Activated naive CD4-positive, alpha-beta T cell (primary cell): Measurements from ENCODE around the gene PMS1.
"Not testable (repeated sequence)": the region's sequence is repeated elsewhere in the genome, so short reads cannot be mapped to it uniquely, and the experiment has no call there.

Source experiments
- DNase-seq, 4 experiments: peaks; one replicate each; lab custom pipeline; 2025; lab: John Stamatoyannopoulos, UW

The PMS1 gene

GRCh38 chr2:189783927-189784867 lies at the start of gene PMS1, which contains the start of gene ORMDL1:
Gene PMS1 (plus strand): TSS chr2:189784450. CDS start chr2:189791810, 7,360 bp downstream.
Gene ORMDL1 (minus strand): TSS chr2:189784339. CDS start chr2:189782595, 1,744 bp downstream.
- peak; percentile 81 to 94 (median 86) for DNase-seq

DNA sequence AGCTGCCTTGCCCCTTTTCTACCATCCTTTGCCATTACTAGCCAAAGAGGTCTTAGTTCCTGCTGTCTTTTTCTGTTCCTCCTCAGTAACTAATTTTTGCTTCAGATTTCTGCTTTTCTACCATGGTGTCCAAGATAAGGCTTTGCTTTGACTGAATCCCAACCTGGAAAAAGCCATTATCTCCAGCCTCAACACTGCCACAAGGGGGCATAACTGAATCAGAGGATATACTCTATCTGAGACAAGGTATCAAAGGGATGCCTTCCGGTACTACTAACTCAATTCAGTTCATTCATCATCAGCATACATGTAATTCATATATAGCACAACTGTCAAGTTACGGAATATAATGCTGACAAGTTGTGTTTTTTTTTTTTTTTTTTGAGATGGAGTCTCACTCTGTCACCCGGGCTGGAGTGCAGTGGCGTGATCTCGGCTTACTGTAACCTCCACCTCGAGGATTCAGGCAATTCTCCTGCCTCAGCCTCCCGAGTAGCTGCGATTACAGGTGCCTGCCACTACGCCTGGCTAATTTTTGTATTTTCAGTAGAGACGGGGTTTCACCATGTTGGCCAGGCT lies 33.1 kb upstream of the PMS1 start:
- peak in 1 of 4 experiments; percentile 23 for DNase-seq

DNA sequence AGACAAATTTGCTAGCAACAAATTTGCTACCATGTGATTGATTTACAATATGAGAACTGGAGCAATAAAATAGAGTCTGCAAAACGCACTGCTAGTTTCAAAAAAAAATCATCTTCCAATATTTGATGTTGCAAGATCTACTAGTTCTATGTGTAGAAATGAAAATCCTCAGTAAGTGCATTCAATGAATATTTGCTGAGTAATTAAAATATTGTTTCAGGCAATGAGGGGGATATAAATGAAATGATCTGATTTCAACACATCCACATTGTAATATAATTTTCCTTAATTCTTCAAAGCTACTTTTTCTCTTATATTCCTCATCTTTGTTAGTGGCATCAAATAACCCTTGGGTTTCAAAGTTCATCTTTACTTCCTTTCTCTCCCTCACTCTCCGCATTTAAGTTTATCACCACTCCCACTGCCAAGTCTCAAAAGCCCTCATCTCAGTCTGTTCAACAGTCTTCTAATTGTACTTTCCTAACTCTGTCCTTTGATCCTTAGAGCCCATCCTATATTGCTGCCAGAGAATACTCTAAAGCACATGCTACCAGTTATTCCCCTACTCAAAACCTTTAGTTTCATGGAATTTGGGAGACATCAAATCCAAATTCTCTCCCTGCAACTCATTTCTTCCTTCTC lies 27.8 kb upstream of the PMS1 start:
- no peak for DNase-seq

DNA sequence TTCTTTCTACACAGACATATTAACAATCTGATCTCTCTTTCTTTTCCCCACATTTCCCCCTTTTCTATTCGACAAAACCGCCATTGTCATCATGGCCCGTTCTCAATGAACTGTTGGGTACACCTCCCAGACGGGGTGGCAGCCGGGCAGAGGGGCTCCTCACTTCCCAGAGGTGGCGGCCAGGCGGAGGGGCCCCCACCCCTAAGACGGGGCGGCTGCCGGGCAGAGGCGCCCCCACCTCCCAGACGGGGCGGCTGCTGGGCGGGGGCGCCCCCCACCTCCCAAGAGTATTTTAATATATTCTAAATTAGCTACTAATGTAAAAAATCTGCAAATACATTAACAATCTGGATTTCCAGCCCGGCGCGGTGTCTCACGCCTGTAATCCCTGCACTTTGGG lies 24.1 kb upstream of the PMS1 start:
- DNase-seq: not testable (repeated sequence)

- no peak for DNase-seq
These were observed 22.1 kb upstream of the PMS1 start for GRCh38 chr2:189762229-189762550.

- DNase-seq: peak; percentile 69 to 87 (median 77)
These were observed 21.5 kb upstream of the PMS1 start, which contains the start of gene OSGEPL1 for GRCh38 chr2:189762551-189763298. Gene OSGEPL1 (minus strand): TSS chr2:189762792. CDS start chr2:189761640, 1,152 bp downstream.

GRCh38 chr2:189763908-189764661 lies 20.2 kb upstream of the PMS1 start:
- no peak for DNase-seq

GRCh38 chr2:189770590-189771322 lies 13.5 kb upstream of the PMS1 start:
- no peak for DNase-seq

GRCh38 chr2:189772212-189772611 lies 12.0 kb upstream of the PMS1 start:
- DNase-seq: no peak

DNA sequence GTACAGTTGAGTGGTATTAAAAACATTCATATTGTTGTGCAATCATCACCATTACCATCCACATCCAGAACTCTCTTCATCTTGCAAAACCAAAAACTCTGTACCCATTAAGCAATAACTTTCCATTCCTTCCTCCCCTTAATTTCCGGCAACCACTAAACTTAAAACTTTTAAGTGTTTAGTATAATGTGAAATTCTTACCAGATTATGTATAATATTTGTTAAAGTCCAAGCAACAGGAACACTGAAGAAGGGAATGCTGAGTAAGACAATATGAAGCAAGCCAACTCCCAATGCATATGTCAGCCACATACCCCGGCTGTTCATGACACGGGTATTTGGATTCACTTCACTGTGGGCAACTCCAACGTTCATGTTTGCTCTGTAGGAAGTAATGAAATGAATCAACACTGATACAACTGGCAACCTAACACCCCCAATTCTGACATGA lies 2.0 kb upstream of the PMS1 start:
- no peak for DNase-seq

DNA sequence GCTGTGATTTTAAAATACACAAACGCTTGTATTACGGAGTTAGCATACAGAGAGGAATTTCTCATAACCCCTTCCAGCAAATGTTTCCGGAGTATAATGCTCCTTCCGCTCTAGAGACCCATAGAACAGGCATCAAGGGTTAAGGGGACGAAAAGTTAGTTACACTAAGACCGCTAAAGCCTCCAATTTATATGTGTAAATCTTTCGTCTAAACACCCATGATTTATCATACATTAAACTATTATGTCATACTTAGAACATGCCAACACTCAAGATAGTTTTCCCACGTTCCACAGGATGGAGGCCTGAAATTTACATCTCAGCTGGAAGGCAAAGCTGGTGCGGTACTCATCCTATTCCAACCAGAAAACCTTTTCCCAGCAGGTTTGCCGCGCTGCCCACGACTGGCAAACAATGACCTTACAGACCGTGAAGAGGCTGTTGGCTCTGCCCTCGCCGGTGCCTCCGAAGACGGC lies 761 bp upstream of the PMS1 start:
- no peak for DNase-seq

DNA sequence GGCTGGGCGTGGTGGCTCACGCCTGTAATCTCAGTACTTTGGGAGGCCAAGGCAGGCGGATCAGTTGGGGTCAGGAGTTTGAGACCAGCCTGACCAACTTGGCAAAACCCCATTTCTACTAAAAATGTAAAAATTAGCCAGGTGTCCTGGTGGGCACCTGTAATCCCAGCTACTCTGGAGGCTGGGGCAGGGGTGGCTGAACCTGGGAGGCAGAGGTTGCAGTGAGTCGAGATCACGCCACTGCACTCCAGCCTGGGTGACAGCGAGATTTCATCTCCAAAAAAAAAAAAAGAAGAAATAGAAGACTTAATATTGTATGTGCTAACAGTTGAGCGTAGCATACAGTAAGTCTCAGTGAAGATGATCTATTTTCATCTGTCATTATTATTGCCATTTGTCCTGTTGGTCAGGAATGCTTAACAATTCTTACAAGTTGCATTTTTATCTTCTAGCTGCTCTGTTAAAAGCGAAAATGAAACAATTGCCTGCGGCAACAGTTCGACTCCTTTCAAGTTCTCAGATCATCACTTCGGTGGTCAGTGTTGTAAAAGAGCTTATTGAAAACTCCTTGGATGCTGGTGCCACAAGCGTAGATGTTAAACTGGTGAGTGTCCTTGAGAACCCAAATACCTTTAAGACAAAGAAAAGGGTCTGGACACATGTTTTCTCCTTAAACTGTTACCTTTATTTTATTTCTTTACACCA lies 7.2 kb downstream of the PMS1 start:
- no peak for DNase-seq

DNA sequence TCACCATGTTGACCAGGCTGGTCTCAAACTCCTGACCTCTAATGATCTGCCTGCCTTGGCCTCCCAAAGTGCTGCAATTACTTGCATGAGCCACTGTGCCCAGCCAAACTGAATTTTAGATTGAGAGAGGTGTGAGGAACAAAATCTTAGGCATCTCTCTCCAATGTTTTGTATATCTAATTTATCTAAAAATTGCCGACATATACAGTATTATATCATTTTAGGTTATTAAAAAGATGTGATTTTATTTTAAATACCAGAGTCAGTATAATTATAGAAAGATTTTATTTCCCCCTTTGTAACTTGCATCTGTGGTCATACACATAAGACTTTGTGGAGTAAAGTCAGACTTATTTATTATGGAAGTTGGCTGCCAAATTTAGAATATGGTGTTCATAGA lies 10.1 kb downstream of the PMS1 start:
- DNase-seq: no peak

DNA sequence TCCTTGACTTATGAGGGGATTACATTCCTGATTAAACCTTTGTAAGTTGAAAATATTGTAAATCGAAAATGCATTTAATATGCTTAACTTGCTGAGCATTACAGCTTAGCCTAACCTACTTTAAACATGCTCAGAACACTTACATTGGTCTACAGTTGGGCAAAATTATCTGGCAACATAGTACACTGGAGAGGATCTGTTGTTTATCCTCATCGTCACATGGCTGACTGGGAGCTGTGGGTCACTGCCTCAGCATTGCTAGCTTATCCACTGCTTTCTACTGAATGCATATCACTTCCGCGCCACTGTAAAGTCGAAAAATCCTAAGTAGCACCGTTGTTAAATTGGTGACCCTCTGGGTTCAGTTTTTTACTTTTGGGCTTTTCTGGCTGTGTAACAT lies 13.7 kb downstream of the PMS1 start:
- DNase-seq: no peak

DNA sequence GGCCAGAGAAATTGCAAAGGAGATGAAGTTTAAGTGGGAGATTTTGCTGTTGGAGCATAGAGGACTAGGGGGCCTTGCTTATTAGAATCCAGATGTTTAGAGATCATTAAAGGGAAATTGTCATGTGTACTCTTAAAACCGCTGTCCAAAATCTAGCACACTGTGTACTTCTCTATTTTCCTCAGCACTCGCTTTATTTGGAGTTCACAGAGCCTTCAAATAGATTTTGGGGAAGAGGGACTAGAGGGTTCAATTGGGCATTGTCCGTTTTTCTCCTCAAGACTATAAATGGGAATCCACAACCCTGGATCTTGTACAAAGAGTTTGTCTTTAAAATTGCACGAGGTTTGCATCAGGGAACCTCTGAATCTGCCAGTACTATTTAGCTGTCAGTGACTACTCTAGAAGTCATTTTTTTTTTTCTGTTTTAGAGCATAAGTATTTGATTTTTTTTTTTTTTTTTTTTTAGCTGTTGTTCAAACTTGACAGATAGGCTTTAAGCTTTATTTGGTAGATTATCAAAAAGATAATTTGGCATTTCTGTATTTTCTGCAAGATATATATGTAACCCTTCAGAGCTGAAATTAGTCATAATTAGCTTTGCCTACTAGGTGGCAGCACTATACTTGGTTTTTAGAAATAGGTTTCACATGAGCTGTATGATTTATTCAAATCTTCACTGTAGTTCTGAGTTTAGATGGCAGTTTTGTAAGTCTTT lies 14.2 kb downstream of the PMS1 start:
- DNase-seq: no peak

DNA sequence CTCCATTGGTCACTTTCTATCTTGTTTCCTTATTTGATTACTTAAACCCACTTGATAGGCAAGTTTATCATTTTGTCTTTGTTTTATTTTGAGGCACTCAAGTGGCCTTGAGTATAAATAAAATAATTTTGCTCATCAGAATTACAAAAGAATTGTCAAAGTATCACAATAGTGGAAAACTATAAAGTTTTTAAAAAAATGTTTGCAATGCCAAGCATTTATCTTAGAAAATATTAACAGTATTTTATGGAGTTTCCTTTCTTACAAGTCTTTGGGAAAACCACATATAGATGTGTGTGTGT lies 14.7 kb downstream of the PMS1 start:
- DNase-seq: no peak

DNA sequence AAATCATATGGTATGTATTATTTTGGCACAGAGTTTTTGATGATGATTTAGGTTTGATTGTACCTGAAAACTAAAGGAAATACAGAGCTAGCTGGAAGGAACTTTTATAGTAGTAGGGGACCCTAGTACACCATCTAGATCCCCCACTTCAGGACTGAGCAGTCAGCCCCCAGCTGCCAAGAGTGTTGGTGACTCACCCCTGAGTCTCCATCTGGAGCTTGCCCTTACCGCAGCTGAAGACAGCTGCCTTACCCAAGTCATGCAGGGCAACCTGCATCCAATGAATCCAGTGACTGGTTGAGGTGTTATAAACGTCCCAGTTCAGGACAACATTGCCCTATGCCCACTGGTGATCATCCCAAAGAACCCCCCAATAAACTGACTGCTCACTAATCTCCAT lies 15.3 kb downstream of the PMS1 start:
- peak in 2 of 4 experiments; percentile 3 to 9 for DNase-seq

DNA sequence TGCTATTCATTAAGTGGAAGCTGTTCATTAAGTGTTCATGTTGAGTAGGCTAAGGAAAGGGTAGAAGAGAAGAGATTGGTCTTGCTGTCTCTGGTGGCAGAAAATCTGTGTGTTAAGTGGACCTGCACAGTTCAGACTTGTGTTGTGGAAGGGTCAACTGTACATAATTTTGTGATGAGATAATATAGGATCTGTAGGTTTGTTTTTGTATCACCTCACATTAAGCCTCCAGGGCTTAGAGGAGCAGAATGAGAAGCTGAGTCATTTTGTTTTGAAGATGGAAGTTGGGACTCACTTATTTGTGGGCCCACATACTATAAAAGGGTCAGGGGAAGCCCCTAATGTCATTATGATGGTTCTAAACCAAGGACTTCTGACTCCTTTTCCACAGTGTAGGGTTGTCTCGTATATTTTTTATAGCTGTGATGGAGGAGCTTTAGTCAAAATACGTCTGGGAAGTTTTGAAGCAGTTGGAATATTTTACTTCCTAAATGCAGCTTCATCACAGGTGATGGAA lies 18.2 kb downstream of the PMS1 start:
- DNase-seq: no peak

DNA sequence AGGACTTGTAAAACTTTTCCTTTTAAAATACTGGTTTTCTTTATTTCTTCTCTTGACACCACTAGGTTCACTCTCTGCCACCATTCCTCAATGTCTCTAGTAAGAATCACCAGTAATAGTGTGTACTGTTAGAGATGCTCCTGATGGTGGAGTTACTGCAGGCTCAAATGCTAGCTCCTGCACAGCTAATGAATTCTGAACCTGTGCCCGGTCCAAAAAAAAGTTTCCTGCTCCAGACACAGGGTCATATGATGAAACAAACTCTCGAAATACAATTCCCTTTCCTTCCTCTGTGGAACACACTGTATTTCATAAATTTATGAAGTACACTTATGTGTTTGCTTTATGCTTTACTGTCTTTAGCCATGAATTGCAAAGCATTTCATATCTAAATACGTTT lies 19.2 kb downstream of the PMS1 start:
- DNase-seq: no peak
